Body of pancreas (tissue), 4 donors: ENCODE results near the gene OR52J3. TPM values are rescaled to one million over a fixed set of nuclear protein-coding genes. Genes with fewer than 3 reads are reported as not detected.

Experiments used
- ATAC-seq: fragments of 150-250 bp; one replicate; pipeline ENCODE4 v1.9.1; 2016
- DNase-seq, 4 donors: peaks; one replicate each; pipeline ENCODE4 v3.0.0-alpha.2; 2019
- H3K27ac ChIP-seq, 4 donors: fragments of 200-600 bp; sonication (generic); 1 replicate in 3 of 4; 2 replicates in 1 of 4; pipeline versions ENCODE4 v1.5.1 to v1.6.1; 2016 to 2019; ENCODE audit warnings: mild to moderate bottlenecking in 1 of 4, mixed read lengths in 1 of 4, moderate library complexity in 1 of 4
- H3K27me3 ChIP-seq, 2 donors: fragments of 200-600 bp; sonication (generic); one replicate each; pipeline ENCODE4 v1.6.0; 2016; ENCODE audit warnings: mild to moderate bottlenecking in 1 of 2
- H3K36me3 ChIP-seq, 2 donors: fragments of 200-600 bp; sonication (generic); replicated peaks in 1 of 2; 2 replicates each; pipeline ENCODE4 v1.5.1; 2016; ENCODE audit warnings: low read depth in 2 of 2; ENCODE audit not compliant: insufficient read depth in 1 of 2
- H3K4me1 ChIP-seq: fragments of 200-600 bp; sonication (generic); one replicate; pipeline ENCODE4 v1.6.0; 2016
- H3K4me3 ChIP-seq, 2 donors: fragments of 200-600 bp; sonication (generic); 1 replicate in 1 of 2; 2 replicates in 1 of 2; pipeline ENCODE4 v1.5.1; 2016 to 2019
- H3K9me3 ChIP-seq, 3 donors: fragments of 200-600 bp; sonication (generic); 1 replicate in 2 of 3; 2 replicates in 1 of 3; pipeline ENCODE4 v1.5.1; 2016
- CTCF ChIP-seq, 7 experiments: fragments of 450-650 bp in 4 of 7; fragments of 200-600 bp in 3 of 7; sonication (generic) in 3 of 7; IDR thresholded peaks; one replicate each; pipeline ENCODE4 v1.5.1; 2016 to 2019; ENCODE audit warnings: antibody characterized with exemption in 7 of 7
- POLR2A ChIP-seq, 3 donors: fragments of 450-650 bp; IDR thresholded peaks; one replicate each; pipeline ENCODE4 v1.6.1; 2016; ENCODE audit warnings: antibody characterized with exemption in 3 of 3, mild to moderate bottlenecking in 2 of 3
- WGBS, 2 donors: methylation state at CpG; one replicate each; pipeline ENCODE4 v1.1.5; 2017; 5-methylcytosine and 5-hydroxymethylcytosine counted together
- intact Hi-C: fragments of 100-400 bp; cut with DNase I; formaldehyde crosslinking; loops from one replicate; pipeline ENCODE4 v1.15.1; 2023
- total RNA-seq, 2 donors: library from RNA; depleted of rRNA; stranded (reverse); fragments of >200 nt; gene quantifications; one replicate each; pipeline ENCODE4 v1.1.0, GENCODE V29; 2016

Gene OR52J3
- total RNA-seq, 2 donors from 2014 or later = not detected

GRCh38 chr11:5013012-5013411 lies 33.3 kb upstream of the OR52J3 start:
- no peaks in the 10 kb centered on the region for H3K27me3 ChIP-seq
- WGBS, 2 donors = 76 to 82% methylated on average over 1 of the region's 1 CpG
- no peak for TF ChIP-seq CTCF (IDR thresholded peaks at IDR 0.05)
- no peak for TF ChIP-seq POLR2A (IDR thresholded peaks at IDR 0.05)
- H3K36me3 ChIP-seq = no peaks in the 10 kb centered on the region
- DNase-seq = no peak
- no peak overlapping the region for H3K27ac ChIP-seq
- no peak overlapping the region for H3K4me3 ChIP-seq
- no peaks in the 10 kb centered on the region for H3K9me3 ChIP-seq
- H3K4me1 ChIP-seq = no peaks in the 10 kb centered on the region
- no peak for ATAC-seq
- intact Hi-C loops = no loop called here

GRCh38 chr11:5021996-5022395 lies 24.3 kb upstream of the OR52J3 start:
- intact Hi-C loops = no loop called here
- no peak for TF ChIP-seq CTCF (IDR thresholded peaks at IDR 0.05)
- H3K36me3 ChIP-seq = no peaks in the 10 kb centered on the region
- ATAC-seq (no peak), DNase-seq (no peak)
- WGBS, 2 donors = 79 to 91% methylated on average over 2 of the region's 2 CpGs
- no peaks in the 10 kb centered on the region for H3K4me1 ChIP-seq
- no peaks in the 10 kb centered on the region for H3K27me3 ChIP-seq
- H3K9me3 ChIP-seq = no peaks in the 10 kb centered on the region
- H3K27ac ChIP-seq = no peak overlapping the region
- no peak overlapping the region for H3K4me3 ChIP-seq

DNA sequence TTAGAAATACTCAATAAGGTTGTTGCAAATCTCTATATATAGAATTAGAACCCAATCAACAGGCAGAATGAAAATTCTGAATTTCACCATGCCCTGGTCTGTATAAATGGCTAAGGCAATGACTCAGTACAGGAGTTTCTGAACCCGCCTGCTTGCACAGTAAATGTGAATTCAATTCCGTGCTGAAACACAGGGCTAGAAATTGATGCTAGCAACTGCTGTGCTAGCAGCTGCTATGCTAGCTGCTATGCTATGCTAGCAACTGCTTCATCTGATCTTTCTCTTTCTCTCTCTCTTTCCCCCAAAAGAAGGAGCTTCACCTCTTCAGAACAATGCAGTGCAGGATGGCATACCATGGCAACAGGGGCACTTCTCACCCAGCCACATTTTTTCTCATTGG lies 9.7 kb upstream of the OR52J3 start:
- no peak overlapping the region for H3K27ac ChIP-seq
- TF ChIP-seq POLR2A (IDR thresholded peaks at IDR 0.05) = no peak
- no peak for TF ChIP-seq CTCF (IDR thresholded peaks at IDR 0.05)
- intact Hi-C loops = no loop called here
- no peaks in the 10 kb centered on the region for H3K9me3 ChIP-seq
- ATAC-seq (no peak), DNase-seq (no peak)
- no peaks in the 10 kb centered on the region for H3K36me3 ChIP-seq
- H3K27me3 ChIP-seq = peaks cover 0 to 4% of the 10 kb centered on the region in 2 donors
- H3K4me1 ChIP-seq = no peaks in the 10 kb centered on the region
- no peak overlapping the region for H3K4me3 ChIP-seq
- 66 to 80% methylated on average over 2 of the region's 2 CpGs for WGBS, 2 donors

DNA sequence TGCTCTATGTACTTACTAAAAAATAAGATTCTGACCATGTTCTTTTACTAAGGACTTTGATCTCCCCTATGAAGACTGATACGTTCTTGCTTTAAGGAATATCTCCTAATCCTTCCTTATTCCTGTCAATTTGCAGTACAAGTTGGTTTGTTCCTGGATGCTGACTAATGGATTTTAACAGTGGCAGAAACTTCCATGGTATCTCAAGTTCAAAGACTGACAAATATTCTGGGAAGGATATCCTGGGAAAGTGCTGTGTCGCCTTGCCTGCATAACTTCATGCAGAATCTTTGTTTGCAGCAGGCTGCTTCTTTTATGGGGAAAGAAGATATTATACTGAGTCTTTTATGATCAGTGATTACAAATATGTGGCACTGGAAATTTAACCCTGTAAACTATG lies 8.4 kb upstream of the OR52J3 start:
- no peak for TF ChIP-seq CTCF (IDR thresholded peaks at IDR 0.05)
- TF ChIP-seq POLR2A (IDR thresholded peaks at IDR 0.05) = no peak
- WGBS, 2 donors = 45 to 55% methylated on average over 2 of the region's 2 CpGs
- no peaks in the 10 kb centered on the region for H3K9me3 ChIP-seq
- no peaks in the 10 kb centered on the region for H3K27me3 ChIP-seq
- H3K36me3 ChIP-seq = no peaks in the 10 kb centered on the region
- H3K4me3 ChIP-seq = no peak overlapping the region
- ATAC-seq (no peak), DNase-seq (no peak)
- H3K4me1 ChIP-seq = no peaks in the 10 kb centered on the region
- no peak overlapping the region for H3K27ac ChIP-seq
- intact Hi-C loops = no loop called here

DNA sequence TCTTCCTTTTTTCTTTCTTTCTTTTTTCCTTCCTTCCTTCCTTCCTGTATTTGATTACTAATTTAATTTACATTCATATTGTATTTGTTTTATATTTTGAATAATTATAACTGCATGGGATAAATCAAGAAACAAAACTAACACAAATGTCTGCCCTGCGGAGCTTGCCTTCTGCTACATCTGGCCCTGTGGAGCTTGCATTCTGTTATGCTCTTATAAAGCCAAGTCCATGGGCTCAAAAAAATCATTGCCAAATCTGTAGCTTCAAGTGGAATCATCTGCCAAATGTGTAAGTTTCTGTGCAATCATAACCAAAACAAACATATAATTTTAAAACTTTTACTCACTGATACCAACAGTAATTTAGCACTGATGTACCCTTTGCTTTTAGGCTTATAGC lies 8.0 kb upstream of the OR52J3 start:
- no peak for DNase-seq
- ATAC-seq = no peak
- H3K4me1 ChIP-seq = no peaks in the 10 kb centered on the region
- TF ChIP-seq POLR2A (IDR thresholded peaks at IDR 0.05) (no peak), CTCF (IDR thresholded peaks at IDR 0.05) (no peak)
- intact Hi-C loops = no loop called here
- no peak overlapping the region for H3K4me3 ChIP-seq
- no peaks in the 10 kb centered on the region for H3K9me3 ChIP-seq
- H3K36me3 ChIP-seq = no peaks in the 10 kb centered on the region
- 71 to 89% methylated on average over 1 of the region's 1 CpG for WGBS, 2 donors
- H3K27me3 ChIP-seq = no peaks in the 10 kb centered on the region
- H3K27ac ChIP-seq = no peak overlapping the region
